GM18909 (cell line): ENCODE results near the gene NEDD4L.

ENCODE experiments used
- ATAC-seq: cut with Tn5 transposase; IDR thresholded peaks from one replicate; pipeline ENCODE4 v1.9.1; 2021; ENCODE audit warnings: mild to moderate bottlenecking; ENCODE audit not compliant: unreplicated experiment, poor library complexity

Gene NEDD4L

DNA sequence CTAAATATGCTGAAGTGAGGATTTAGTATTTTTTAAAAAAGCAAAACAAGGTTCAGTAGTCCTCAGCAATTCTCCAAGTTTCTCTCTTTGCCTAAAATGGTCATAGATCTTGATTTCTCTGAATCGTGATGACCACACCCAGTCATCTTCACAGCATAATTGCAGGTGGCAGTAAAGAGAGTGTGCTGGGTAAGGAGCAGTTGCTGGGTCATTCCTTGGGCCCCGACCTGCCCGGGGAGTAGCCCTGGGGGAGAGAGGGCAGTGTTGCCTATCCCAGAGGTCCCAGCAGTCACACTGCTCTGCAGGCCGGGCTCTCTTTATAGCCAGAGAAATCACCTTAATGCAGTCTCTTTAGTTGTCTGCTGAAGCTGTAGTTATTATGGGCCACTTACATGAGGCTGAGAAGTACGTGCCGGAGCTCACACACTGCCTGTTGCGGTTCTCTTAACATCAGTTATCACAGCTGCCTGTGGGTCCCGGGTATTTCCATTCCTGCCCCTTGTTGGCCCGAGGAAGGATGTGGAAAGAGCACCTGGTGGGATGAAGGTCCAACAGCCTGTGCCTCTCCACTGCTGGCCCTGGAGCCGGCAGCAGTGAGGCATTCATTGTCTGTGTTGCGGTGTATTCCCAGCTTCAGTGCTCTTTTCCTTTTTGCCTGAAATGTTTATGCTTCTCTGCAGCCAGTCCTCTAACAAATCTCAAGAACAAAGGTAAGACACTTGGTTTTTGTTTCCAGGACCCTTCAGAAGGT lies 354.8 kb downstream of the NEDD4L start:
- no peak for ATAC-seq

DNA sequence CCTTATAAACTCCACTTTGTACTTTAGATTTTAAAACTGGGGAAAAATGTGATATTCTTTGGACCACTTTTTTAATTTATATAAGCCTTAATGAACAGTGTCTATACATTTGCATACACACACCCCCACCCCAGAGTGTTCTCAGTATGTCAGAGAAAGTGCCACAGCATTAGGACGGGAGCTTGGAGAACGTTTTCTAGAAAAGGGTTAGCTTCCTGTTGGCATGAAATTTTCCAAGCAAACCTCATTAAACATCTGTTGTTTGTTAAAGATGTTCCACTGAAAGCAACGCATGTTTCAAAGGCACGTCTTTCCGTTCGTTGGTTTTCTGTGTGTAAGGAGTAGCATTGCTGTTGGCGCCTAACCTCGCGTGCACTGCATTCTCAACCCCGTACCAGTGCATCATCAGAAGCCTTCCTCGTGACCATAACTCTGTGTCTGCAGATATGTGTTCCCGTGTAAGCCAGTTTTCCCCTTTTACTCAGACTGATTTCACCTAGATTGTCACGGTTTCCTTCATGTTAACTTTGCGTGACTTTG lies 356.4 kb downstream of the NEDD4L start:
- ATAC-seq: no peak

DNA sequence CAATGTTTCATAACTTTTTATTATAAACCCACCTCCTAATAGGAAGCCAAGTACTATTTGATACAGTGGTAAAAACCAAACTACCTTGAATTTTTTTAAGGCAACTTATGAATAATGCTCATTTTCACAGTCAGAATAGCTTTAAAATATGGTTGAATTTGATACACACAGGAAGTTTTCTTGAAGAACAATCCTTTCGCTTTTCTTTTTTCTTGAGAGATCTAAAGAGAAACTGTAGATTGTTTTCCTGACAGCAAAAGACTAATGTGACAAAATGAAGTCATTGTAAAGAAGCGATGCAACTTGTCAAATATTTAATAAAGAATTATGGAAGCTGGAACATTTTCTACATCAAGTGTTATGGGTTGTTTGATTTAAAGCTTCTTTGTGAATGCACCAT lies 357.2 kb downstream of the NEDD4L start:
- no peak for ATAC-seq

GRCh38 chr18:58402247-58402646 lies 358.2 kb downstream of the NEDD4L start:
- no peak for ATAC-seq

GRCh38 chr18:58402951-58403702 lies 359.1 kb downstream of the NEDD4L start:
- no peak for ATAC-seq

DNA sequence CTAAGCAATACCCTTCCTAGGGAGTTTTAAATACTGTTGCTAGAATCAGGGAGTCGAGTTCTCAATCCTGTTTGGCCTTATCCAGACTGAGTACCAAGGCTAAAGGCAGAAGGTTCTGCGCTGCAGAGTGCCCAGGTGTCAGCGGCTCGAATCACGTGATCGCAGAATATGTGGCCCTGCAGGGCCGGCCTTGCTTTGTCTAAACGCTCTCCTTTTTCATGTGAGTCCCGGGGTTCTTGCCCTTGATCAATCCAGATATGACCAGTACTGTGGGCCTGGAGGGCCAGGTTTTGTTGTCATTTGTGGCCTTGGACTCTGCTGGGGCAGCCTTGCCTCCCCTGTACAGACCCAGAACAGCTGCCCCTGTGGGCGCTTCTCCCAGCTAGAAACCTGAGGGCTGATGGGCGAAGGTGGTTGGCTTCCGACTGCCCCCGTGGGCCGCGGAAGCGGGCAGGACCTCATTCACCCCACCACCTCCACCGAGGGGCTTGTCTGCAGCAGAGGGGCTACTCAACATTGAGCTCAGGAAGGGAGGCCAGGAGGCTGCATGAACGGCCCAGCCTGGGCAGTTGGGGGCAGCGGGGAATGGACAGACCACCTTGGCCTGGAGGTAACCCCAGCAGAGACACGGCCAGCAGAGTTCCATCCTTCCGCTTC lies 359.9 kb downstream of the NEDD4L start:
- ATAC-seq: no peak

- ATAC-seq: no peak
These were observed 361.3 kb downstream of the NEDD4L start for GRCh38 chr18:58405107-58405898.

DNA sequence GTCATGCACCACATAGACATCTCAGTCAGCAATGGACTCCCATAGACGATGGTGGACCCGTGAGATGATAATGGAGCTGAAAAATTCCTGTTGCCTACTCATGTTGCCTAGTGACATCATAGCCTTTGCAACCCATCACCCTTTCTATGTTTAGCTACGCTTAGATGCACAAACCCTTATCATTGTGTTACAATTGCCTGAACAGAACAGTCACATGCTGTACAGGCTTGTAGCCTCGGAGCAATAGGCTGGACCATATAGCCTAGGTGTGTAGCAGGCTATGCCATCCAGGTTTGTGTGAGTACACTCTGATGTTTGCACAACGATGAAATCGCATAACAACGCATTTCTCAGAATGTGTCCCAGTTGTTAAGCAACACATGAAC lies 363.2 kb downstream of the NEDD4L start:
- no peak for ATAC-seq

DNA sequence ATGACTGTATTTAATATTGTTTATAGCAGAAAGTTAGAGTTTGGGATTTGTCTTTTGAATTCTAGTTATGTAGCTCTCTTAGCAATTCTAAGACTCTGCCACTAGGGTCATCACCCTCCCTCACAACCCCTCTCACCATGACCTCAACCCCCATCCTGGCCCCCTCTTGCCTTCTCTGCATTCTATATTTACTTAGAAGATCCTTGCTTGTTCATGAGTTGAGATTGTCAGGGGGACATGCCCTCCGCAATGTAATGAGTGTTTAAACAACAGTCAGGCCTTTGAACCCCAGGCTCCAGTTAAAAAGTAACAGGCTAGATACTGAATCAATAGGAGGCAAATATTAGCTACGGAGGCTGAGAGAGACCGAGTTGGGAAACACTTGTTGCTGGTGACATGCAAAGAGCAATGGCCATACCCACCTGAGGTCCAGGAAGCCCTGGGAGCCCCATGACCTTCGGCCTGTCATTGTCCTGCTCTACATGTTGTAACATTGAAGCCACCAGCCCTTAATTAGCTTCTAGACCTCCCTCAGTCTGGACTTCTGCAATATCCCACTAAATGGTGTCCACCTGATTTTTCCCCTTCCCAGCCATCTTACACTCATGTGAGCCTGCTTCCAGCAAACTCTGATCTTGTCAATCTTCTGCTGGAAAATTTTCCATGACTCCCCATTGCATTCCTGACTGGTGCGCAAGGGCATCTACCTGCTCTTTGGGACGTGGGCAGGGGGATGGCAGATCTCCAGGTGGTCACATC lies 363.8 kb downstream of the NEDD4L start:
- ATAC-seq: no peak

- ATAC-seq: no peak
These were observed 364.6 kb downstream of the NEDD4L start for GRCh38 chr18:58408665-58409064.

GRCh38 chr18:58409802-58410445 lies 365.9 kb downstream of the NEDD4L start:
- ATAC-seq: no peak

DNA sequence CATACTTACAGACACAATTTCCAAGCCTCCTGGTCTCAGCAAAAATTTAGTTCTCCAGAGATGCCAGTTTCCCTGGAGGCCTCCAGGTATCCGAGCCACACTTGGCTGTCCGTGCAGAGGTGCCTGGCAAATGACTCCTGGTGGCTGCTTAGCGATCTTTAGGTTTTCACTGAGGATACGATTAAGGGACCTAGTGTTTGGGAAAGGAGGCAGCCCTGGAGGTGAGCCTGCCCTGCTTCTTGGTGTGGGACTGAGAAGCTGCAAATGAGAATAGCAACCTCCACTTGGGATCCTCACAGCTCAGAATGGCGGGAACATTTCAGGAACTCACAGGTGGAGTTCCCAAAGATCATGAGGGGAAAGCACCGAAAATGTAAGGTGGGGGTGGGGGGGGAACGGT lies 367.3 kb downstream of the NEDD4L start:
- no peak for ATAC-seq

DNA sequence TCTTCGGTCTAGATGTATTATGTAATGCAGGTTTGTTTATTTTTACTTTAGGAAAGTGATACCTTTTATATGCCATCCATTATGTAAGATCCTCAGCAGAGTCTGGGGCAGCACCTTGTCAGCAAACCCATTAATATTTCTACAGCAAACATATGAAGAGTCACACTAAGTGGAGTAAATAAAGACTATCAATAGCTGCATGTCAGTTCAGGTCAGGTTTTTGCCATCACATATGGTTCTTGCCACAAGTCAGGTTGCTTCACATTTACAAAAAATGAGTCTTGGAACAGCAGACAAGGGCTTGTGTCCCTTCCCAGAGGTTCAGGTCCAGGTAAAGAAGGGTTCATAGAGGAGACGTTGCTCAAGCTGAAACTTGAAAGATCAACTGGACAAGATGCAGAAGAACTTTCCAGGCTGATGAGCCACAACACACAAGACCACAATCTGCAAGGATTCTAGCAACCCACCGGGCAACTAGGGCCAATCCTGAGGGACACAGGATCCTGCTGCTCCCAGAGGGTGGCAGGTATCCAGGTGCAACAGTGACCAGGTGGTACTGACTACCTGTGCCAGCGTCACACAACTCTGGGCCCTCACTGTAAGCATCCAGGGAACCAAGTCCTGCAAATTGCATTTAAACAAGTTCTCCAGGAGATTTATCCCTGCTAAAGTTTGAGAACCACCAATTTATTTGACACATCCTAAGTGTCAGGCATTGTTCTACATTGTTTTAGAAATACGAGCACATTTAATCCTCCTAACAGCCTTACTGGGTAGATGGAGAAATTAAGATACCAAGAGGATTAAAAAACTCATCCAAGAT lies 369.0 kb downstream of the NEDD4L start:
- no peak for ATAC-seq

- ATAC-seq: no peak
These were observed 369.9 kb downstream of the NEDD4L start for GRCh38 chr18:58413667-58414628.

- ATAC-seq: no peak
These were observed 372.1 kb downstream of the NEDD4L start for GRCh38 chr18:58416014-58416703.
